GM12875 (cell line): ENCODE measurements around the gene KCNQ2.

Source experiments
- H3K4me3 ChIP-seq: one replicate; pipeline ENCODE4 v1.5.1; 2011; ENCODE audit warnings: low read depth, low read length, control low read depth
- CTCF ChIP-seq: IDR thresholded peaks from 2 replicates; pipeline ENCODE4 v1.5.1; 2011; ENCODE audit warnings: low read depth, mild to moderate bottlenecking, control low read depth, inconsistent platforms, low read length, moderate library complexity, borderline replicate concordance; ENCODE audit not compliant: insufficient read depth

Gene KCNQ2

GRCh38 chr20:63372971-63373885, 99.2 kb downstream of the KCNQ2 start:
- no peak for TF ChIP-seq CTCF
- no peak overlapping the region for H3K4me3 ChIP-seq

- TF ChIP-seq CTCF: no peak
- H3K4me3 ChIP-seq: no peak overlapping the region
Measured at GRCh38 chr20:63371291-63371865, 101.1 kb downstream of the KCNQ2 start.

- no peak for TF ChIP-seq CTCF
- no peak overlapping the region for H3K4me3 ChIP-seq
Measured at GRCh38 chr20:63370618-63371187, 101.8 kb downstream of the KCNQ2 start.

- TF ChIP-seq CTCF: no peak
- no peak overlapping the region for H3K4me3 ChIP-seq
Measured at GRCh38 chr20:63369724-63370617, 102.5 kb downstream of the KCNQ2 start.

GRCh38 chr20:63369024-63369530, 103.4 kb downstream of the KCNQ2 start:
- no peak for TF ChIP-seq CTCF

GRCh38 chr20:63368151-63368550, 104.3 kb downstream of the KCNQ2 start:
- no peak for TF ChIP-seq CTCF

More at GRCh38 chr20:63369024-63369530, 103.4 kb downstream of the KCNQ2 start:
- H3K4me3 ChIP-seq: no peak overlapping the region

More at GRCh38 chr20:63368151-63368550, 104.3 kb downstream of the KCNQ2 start:
- no peak overlapping the region for H3K4me3 ChIP-seq
